ENCODE data around the gene LRP5. TPM values are rescaled to one million over a fixed set of nuclear protein-coding genes. Genes with fewer than 3 reads are reported as not detected.

LRP5 gene
- total RNA-seq, 1 donor: 3.3 TPM

DNA sequence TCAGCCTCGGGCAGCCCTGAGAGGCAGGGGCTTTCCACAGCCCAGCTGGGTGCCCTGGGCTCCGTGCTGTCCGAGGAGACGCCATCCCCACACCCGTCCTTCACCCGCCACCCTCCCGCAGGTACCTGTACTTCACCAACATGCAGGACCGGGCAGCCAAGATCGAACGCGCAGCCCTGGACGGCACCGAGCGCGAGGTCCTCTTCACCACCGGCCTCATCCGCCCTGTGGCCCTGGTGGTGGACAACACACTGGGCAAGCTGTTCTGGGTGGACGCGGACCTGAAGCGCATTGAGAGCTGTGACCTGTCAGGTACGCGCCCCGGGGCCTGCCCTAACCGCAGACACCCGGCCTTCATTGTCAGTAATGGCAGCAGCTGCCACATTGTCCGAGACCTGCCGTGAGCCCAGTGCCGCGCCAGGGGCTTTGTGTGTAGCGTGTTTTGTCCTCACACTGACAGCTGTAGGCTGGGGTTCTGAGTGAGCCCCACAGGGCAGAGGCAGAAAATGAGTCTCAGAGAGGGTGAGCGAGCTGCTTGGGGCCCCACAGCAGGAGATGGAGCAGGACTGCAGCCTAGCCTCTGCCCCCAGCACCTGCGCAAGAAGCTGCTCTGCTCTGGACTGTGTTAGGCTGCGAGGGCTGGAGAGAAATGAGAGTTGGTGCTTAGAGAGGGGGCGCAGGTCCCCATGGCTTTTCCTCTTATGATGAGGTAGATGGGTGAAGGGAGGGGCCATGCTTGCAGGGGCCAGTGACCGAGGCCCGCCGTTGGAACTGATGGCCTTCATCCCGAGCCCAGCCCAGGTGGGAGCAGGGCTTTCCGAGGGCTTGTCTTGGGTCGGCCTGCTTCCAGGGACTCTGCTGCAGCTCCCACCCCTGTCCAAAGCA lies 112.8 kb downstream of the LRP5 start:
- no peak overlapping the region for H3K4me3 ChIP-seq (ENCODE audit: low read depth, low read length)
- TF ChIP-seq, protein P1, sequence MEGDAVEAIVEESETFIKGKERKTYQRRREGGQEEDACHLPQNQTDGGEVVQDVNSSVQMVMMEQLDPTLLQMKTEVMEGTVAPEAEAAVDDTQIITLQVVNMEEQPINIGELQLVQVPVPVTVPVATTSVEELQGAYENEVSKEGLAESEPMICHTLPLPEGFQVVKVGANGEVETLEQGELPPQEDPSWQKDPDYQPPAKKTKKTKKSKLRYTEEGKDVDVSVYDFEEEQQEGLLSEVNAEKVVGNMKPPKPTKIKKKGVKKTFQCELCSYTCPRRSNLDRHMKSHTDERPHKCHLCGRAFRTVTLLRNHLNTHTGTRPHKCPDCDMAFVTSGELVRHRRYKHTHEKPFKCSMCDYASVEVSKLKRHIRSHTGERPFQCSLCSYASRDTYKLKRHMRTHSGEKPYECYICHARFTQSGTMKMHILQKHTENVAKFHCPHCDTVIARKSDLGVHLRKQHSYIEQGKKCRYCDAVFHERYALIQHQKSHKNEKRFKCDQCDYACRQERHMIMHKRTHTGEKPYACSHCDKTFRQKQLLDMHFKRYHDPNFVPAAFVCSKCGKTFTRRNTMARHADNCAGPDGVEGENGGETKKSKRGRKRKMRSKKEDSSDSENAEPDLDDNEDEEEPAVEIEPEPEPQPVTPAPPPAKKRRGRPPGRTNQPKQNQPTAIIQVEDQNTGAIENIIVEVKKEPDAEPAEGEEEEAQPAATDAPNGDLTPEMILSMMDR (IDR thresholded peaks at IDR 0.05; ENCODE audit: insufficient read depth, low read length): no peak
- DNase-seq (ENCODE audit: low read depth): no peak

DNA sequence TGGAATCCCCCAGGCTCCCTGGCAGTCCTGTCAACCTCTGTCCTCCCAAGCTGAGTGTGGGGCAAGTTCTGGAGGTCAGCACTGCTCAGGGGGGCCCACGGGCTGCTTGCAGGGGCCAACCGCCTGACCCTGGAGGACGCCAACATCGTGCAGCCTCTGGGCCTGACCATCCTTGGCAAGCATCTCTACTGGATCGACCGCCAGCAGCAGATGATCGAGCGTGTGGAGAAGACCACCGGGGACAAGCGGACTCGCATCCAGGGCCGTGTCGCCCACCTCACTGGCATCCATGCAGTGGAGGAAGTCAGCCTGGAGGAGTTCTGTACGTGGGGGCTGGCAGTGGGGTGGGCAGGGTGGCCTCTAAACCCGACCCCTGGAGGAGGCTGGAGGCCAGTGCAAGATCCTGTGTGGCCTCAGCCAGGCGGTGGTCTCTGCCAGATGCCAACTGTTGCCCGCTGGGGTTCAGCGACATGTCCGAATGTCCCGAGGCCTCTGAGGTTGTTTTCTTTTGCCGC lies 113.5 kb downstream of the LRP5 start:
- DNase-seq (ENCODE audit: low read depth): no peak
- TF ChIP-seq, protein P1 (IDR thresholded peaks at IDR 0.05; ENCODE audit: insufficient read depth, low read length): no peak
- no peak overlapping the region for H3K4me3 ChIP-seq (ENCODE audit: low read depth, low read length)

DNA sequence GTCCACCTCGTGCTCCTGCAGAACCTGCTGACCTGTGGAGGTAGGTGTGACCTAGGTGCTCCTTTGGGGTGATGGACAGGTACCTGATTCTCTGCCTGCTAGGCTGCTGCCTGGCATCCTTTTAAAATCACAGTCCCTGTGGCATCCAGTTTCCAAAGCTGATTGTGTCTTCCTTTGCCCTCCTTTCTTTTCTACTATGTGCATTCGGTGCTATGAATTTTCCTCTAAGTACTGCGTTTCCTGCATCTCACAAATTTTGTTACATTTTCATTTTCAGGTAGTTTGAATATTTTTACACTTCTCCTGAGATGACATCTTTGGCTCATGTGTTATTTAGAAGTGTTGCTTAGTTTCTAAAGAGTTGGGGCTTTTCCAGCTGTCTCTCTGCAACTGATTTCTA lies 117.3 kb downstream of the LRP5 start:
- H3K4me3 ChIP-seq (ENCODE audit: low read depth, low read length): no peak overlapping the region
- TF ChIP-seq, protein P1 (IDR thresholded peaks at IDR 0.05; ENCODE audit: insufficient read depth, low read length): no peak
- no peak for DNase-seq (ENCODE audit: low read depth)

DNA sequence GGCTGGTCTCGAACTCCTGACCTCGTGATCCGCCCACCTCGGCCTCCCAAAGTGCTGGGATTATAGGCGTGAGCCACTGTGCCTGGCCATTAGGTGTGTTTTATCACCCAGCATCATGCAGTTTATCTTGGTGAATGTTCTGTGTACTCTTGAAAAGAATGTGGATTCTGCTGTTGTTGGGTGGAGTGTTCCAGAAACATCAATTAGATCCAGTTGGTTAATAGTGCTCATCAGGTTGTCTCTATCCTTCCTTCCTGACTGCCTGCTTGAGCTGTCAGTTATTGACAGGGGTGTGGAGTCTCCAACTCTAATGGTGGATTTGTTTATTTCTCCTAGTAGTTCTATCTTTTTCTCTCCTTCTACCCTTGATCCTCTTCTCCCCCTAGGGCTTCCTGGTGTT lies 118.0 kb downstream of the LRP5 start:
- TF ChIP-seq, protein P1 (IDR thresholded peaks at IDR 0.05; ENCODE audit: insufficient read depth, low read length): no peak
- DNase-seq (ENCODE audit: low read depth): no peak
- no peak overlapping the region for H3K4me3 ChIP-seq (ENCODE audit: low read depth, low read length)

DNA sequence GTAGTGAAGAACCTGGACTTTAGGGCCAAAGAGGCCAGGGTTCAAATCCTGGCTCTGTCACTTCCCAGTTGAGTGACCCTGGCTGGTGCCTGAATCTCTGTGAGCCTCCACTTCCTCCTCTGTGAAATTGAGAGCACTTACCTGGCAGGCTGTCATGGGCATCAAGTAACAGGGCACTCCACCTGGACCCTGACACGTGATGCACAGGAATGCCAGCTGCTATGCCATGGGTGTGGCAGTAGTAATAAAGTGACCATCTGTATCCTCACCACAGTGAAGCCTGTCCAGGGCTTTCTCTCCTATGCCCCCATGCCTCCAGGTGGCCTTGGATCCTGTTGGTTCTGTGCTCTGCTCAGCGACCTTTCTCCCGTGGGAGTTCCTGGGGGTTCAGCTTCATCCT lies 118.4 kb downstream of the LRP5 start:
- TF ChIP-seq, protein P1 (IDR thresholded peaks at IDR 0.05; ENCODE audit: insufficient read depth, low read length): no peak
- no peak overlapping the region for H3K4me3 ChIP-seq (ENCODE audit: low read depth, low read length)
- DNase-seq (ENCODE audit: low read depth): no peak

DNA sequence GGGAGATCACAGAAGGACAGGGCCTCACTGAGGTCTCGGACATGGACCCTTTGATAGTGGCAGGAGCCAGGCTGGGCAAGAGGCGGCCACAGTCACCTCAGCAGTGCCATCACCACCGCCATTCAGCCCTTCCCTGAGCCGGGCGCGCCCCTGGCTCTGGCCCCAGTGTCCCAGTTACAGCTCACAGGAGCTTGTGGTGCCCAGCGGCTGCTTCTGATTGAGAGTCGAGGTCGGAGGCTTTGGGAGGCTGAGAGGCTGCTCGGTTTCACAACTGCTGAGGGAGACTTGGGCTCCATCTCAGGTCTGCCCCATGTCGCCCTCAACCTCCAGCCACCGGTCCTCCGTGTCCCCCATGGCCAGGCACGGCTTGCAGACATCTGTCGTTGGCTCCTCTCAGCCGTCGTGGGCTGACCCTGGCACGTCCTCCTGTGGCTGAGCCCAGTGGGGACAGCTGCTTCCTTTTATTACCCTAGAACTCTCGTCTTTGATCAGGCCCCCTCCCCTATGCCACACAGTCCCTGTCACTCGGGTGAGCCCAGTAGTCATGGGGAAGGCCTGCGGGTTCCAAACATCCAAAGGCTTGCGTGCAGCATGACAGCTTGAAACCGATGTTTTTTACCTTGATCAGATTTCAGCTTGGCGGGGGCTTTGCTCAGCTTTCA lies 119.7 kb downstream of the LRP5 start:
- H3K4me3 ChIP-seq (ENCODE audit: low read depth, low read length): no peak overlapping the region
- TF ChIP-seq, protein P1 (IDR thresholded peaks at IDR 0.05; ENCODE audit: insufficient read depth, low read length): no peak
- no peak for DNase-seq (ENCODE audit: low read depth)

Data from fibroblast of the aortic adventitia (primary cell).